K562 (cell line): Measurements from ENCODE around the gene GON4L. TPM values are rescaled to one million over a fixed set of nuclear protein-coding genes. Genes with fewer than 3 reads are reported as not detected.

Experiments used
- CEBPB ChIP-seq: fragments of 450-650 bp; IDR thresholded peaks from 2 replicates; pipeline ENCODE4 v1.6.1; 2016; ENCODE audit warnings: missing genetic modification characterization, missing compliant biosample characterization
- DDX20 ChIP-seq: fragments of 450-650 bp; IDR thresholded peaks from 2 replicates; pipeline ENCODE4 v1.6.1; 2016; ENCODE audit warnings: missing genetic modification characterization, low read depth, mild to moderate bottlenecking, missing compliant biosample characterization, moderate library complexity
- DNMT1 ChIP-seq: fragments of 450-650 bp; IDR thresholded peaks from 2 replicates; pipeline ENCODE4 v1.6.1; 2016; ENCODE audit warnings: antibody characterized with exemption, mild to moderate bottlenecking
- EZH2 ChIP-seq: IDR thresholded peaks from 2 replicates; pipeline ENCODE4 v1.6.1; 2012; ENCODE audit warnings: low read depth, mild to moderate bottlenecking, inconsistent platforms, low read length, borderline replicate concordance
- GATAD2B ChIP-seq: fragments of 450-650 bp; IDR thresholded peaks from 2 replicates; pipeline ENCODE4 v1.6.1; 2017; ENCODE audit warnings: mild to moderate bottlenecking, borderline replicate concordance
- HDAC8 ChIP-seq: fragments of 450-650 bp; IDR thresholded peaks from 2 replicates; pipeline ENCODE4 v1.6.1; 2016; ENCODE audit warnings: mild to moderate bottlenecking, missing genetic modification characterization, moderate library complexity, missing compliant biosample characterization
- HNRNPK ChIP-seq: fragments of 200-400 bp; formaldehyde crosslinking; IDR thresholded peaks from one replicate; pipeline ENCODE4 v1.6.1; 2018; ENCODE audit warnings: mild to moderate bottlenecking, low read depth, low read length; ENCODE audit not compliant: poor library complexity, severe bottlenecking
- HNRNPLL ChIP-seq: fragments of 200-400 bp; formaldehyde crosslinking; IDR thresholded peaks from 2 replicates; pipeline ENCODE4 v1.6.1; 2017; ENCODE audit warnings: low read length, low read depth, mild to moderate bottlenecking; ENCODE audit not compliant: poor library complexity, severe bottlenecking
- HOXB6 ChIP-seq: fragments of 250-450 bp; sonication (Bioruptor Pico); IDR thresholded peaks from 2 replicates; pipeline ENCODE4 v1.5.1; 2022; ENCODE audit warnings: mild to moderate bottlenecking, borderline replicate concordance
- KDM4B ChIP-seq, 2 experiments: fragments of 450-650 bp in 1 of 2; sonication (generic) in 1 of 2; IDR thresholded peaks; 2 replicates each; pipeline ENCODE4 v1.6.1; 2016 to 2017; ENCODE audit warnings: borderline replicate concordance in 2 of 2, antibody characterized with exemption in 1 of 2, low read depth in 1 of 2, mild to moderate bottlenecking in 1 of 2
- KLF1 ChIP-seq: fragments of 450-650 bp; IDR thresholded peaks from 2 replicates; pipeline ENCODE4 v1.6.1; 2016; ENCODE audit warnings: missing genetic modification characterization, missing compliant biosample characterization
- LEF1 ChIP-seq: fragments of 450-650 bp; IDR thresholded peaks from 2 replicates; pipeline ENCODE4 v1.6.1; 2016; ENCODE audit warnings: mild to moderate bottlenecking
- NFYB ChIP-seq: IDR thresholded peaks from 2 replicates; pipeline ENCODE4 v1.6.1; 2011; ENCODE audit warnings: mild to moderate bottlenecking, moderate library complexity; ENCODE audit not compliant: insufficient read length; ENCODE audit errors: extremely low read depth
- SRSF9 ChIP-seq: fragments of 200-400 bp; formaldehyde crosslinking; IDR thresholded peaks from 2 replicates; pipeline ENCODE4 v1.6.1; 2017; ENCODE audit warnings: low read depth, low read length, borderline replicate concordance
- WHSC1 ChIP-seq: IDR thresholded peaks from one replicate; pipeline ENCODE4 v1.6.1; 2012; ENCODE audit warnings: low read length, control low read depth, inconsistent platforms
- XRCC5 ChIP-seq: fragments of 200-400 bp; formaldehyde crosslinking; IDR thresholded peaks from 2 replicates; pipeline ENCODE4 v1.6.1; 2017; ENCODE audit warnings: low read depth, mild to moderate bottlenecking, low read length
- polyA plus RNA-seq, 8 experiments: library from polyadenylated mRNA; depleted of rRNA in 4 of 8; stranded (reverse) in 5 of 8; unstranded in 3 of 8; fragments of >200 nt; fragmentation: Nextera tagmentation in 2 of 8; fragmentation: Illumina TruSeq in 1 of 8; extraction: Ambion mirVana in 2 of 8; extraction: Trizol in 1 of 8; gene quantifications; 2 replicates each; pipeline versions ENCODE4 v1.2.1 to v1.2.3, GENCODE V29; 2011 to 2014; ENCODE audit warnings: inconsistent platforms in 1 of 8, missing spikeins in 1 of 8
- total RNA-seq, 7 experiments: library from RNA; depleted of rRNA in 6 of 7; stranded (reverse); fragments of >200 nt in 6 of 7; fragmentation: Illumina TruSeq in 2 of 7; extraction: Trizol in 2 of 7; gene quantifications; 2 replicates each; pipeline versions ENCODE4 v1.2.1 to v1.2.3, GENCODE V29; 2011 to 2021; ENCODE audit warnings: low replicate concordance in 1 of 7
- TF ChIP-seq, protein P1 (sequence below): fragments of 250-450 bp; sonication (Bioruptor Pico); IDR thresholded peaks from 2 replicates; pipeline ENCODE4 v1.5.0; 2020; ENCODE audit warnings: mild to moderate bottlenecking
- TF ChIP-seq, protein P2 (sequence below), 2 experiments: fragments of 450-650 bp; conservative IDR thresholded peaks; 2 replicates each; pipeline ENCODE4 v1.6.1; 2017; ENCODE audit warnings: mild to moderate bottlenecking in 2 of 2, moderate library complexity in 2 of 2
- TF ChIP-seq, protein P3 (sequence below): fragments of 250-450 bp; sonication (Bioruptor Pico); IDR thresholded peaks from 2 replicates; pipeline ENCODE4 v1.8.0; 2022; ENCODE audit warnings: moderate library complexity, mild to moderate bottlenecking, inconsistent platforms
- TF ChIP-seq, protein P4 (sequence below): fragments of 250-450 bp; sonication (Bioruptor Pico); IDR thresholded peaks from 2 replicates; pipeline ENCODE4 v1.5.0; 2021

The GON4L gene
- total and polyA plus RNA-seq, 9 of the 15 experiments (the other 6 are each of a cell fraction or from before 2014, with no cell fraction given) = 20.2 to 47.4 (median 33.6) TPM

DNA sequence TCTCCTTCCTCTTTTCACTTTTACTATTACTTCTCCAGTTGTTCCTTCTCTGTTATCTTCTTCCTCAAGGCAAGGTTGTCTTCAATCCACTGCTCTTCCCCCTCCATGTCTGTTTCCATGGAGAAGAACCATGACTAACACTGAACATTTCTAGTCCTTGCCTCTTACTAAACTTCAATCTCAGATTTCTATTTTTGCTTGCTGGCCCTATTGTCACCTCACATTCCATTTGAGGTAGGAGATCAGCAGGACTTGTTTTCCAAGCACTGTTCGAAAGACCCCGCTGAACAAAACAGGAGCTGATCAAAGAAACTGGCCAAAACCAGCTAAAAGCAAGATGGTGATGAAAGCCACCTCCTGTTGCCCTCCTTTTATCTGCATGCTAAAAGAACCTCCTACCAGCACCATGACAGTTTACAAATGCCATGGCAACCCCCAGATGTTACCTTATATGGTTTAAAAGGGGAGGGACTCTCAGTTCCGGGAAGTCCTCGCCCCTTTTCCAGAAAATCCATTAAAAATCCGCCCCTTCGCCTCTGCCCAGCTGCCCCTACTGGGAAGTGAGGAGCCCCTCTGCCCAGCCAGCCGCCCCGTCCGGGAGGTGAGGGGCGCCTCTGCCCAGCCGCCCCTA is 22.6 kb downstream of the GON4L start (continued):
- TF ChIP-seq HNRNPLL = no peak
- peak; percentile 69 for TF ChIP-seq LEF1
- TF ChIP-seq, protein P1, sequence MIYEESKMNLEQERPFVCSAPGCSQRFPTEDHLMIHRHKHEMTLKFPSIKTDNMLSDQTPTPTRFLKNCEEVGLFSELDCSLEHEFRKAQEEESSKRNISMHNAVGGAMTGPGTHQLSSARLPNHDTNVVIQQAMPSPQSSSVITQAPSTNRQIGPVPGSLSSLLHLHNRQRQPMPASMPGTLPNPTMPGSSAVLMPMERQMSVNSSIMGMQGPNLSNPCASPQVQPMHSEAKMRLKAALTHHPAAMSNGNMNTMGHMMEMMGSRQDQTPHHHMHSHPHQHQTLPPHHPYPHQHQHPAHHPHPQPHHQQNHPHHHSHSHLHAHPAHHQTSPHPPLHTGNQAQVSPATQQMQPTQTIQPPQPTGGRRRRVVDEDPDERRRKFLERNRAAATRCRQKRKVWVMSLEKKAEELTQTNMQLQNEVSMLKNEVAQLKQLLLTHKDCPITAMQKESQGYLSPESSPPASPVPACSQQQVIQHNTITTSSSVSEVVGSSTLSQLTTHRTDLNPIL = no peak
- TF ChIP-seq, protein P2, sequence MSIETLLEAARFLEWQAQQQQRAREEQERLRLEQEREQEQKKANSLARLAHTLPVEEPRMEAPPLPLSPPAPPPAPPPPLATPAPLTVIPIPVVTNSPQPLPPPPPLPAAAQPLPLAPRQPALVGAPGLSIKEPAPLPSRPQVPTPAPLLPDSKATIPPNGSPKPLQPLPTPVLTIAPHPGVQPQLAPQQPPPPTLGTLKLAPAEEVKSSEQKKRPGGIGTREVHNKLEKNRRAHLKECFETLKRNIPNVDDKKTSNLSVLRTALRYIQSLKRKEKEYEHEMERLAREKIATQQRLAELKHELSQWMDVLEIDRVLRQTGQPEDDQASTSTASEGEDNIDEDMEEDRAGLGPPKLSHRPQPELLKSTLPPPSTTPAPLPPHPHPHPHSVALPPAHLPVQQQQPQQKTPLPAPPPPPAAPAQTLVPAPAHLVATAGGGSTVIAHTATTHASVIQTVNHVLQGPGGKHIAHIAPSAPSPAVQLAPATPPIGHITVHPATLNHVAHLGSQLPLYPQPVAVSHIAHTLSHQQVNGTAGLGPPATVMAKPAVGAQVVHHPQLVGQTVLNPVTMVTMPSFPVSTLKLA (conservative IDR thresholded peaks at IDR 0.05) = no peak
- TF ChIP-seq NFYB = no peak
- TF ChIP-seq EZH2 = no peak
- TF ChIP-seq SRSF9 = no peak
- TF ChIP-seq, protein P3, sequence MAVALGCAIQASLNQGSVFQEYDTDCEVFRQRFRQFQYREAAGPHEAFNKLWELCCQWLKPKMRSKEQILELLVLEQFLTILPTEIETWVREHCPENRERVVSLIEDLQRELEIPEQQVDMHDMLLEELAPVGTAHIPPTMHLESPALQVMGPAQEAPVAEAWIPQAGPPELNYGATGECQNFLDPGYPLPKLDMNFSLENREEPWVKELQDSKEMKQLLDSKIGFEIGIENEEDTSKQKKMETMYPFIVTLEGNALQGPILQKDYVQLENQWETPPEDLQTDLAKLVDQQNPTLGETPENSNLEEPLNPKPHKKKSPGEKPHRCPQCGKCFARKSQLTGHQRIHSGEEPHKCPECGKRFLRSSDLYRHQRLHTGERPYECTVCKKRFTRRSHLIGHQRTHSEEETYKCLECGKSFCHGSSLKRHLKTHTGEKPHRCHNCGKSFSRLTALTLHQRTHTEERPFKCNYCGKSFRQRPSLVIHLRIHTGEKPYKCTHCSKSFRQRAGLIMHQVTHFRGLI (CRISPR knock-in tag) = 0 out of 2 replicates have a peak, but pooled peaks have one; percentile 22
- no peak for TF ChIP-seq XRCC5
- TF ChIP-seq WHSC1 = no peak
- TF ChIP-seq, protein P4, sequence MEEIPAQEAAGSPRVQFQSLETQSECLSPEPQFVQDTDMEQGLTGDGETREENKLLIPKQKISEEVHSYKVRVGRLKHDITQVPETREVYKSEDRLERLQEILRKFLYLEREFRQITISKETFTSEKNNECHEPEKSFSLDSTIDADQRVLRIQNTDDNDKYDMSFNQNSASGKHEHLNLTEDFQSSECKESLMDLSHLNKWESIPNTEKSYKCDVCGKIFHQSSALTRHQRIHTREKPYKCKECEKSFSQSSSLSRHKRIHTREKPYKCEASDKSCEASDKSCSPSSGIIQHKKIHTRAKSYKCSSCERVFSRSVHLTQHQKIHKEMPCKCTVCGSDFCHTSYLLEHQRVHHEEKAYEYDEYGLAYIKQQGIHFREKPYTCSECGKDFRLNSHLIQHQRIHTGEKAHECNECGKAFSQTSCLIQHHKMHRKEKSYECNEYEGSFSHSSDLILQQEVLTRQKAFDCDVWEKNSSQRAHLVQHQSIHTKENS (CRISPR knock-in tag) = no peak
- TF ChIP-seq HNRNPK = no peak
- TF ChIP-seq DDX20 (tag) = no peak
- TF ChIP-seq HOXB6 = no peak
- no peak for TF ChIP-seq KDM4B (IDR thresholded peaks at IDR 0.05; ENCODE audit: borderline replicate concordance in 2 of 2, low read depth in 1 of 2)
- peak; percentile 70; the same call in 1 of the 2 replicates for TF ChIP-seq DNMT1
- no peak for TF ChIP-seq GATAD2B
- peak; percentile 64; the same call in 1 of the 2 replicates for TF ChIP-seq CEBPB (tag)
- peak; percentile 86 for TF ChIP-seq KLF1
- no peak for TF ChIP-seq HDAC8 (tag)
